CD4-positive, alpha-beta T cell (primary cell): Measurements from ENCODE around the gene RHOXF2. TPM values are rescaled to one million over a fixed set of nuclear protein-coding genes. Genes with fewer than 3 reads are reported as not detected.
A peak's percentile ranks its signal among the peaks of the same experiment; 100 is the strongest.

Source experiments
- ATAC-seq: fragments of 200-7000 bp; cut with Tn5 transposase; one replicate; pipeline ENCODE4 v1.10.0; 2022; ENCODE audit warnings: mild to moderate bottlenecking; ENCODE audit not compliant: poor library complexity
- CTCF ChIA-PET: fragments of 350-600 bp; sonication (Branson Sonifier 250); formaldehyde crosslinking; loops from one replicate; lab custom pipeline; 2021; ENCODE audit warnings: antibody characterized with exemption, inconsistent platforms; lab: Charles Lee
- POLR2A ChIA-PET: fragments of 350-600 bp; sonication (Branson Sonifier 250); formaldehyde crosslinking; loops from one replicate; lab custom pipeline; 2021; ENCODE audit warnings: antibody characterized with exemption, inconsistent platforms; lab: Charles Lee
- DNase-seq, 14 experiments: peaks; one replicate each; pipeline ENCODE4 v3.0.0-alpha.2; 2013 to 2020; ENCODE audit warnings: mixed read lengths in 2 of 14
- H3K27ac ChIP-seq, 2 donors: one replicate each; pipeline versions ENCODE4 v1.5.1 to v1.7.0; 2013; ENCODE audit warnings: low read length in 2 of 2, low read depth in 1 of 2, mild to moderate bottlenecking in 1 of 2
- H3K27me3 ChIP-seq, 2 experiments: 1 replicate in 1 of 2; 2 replicates in 1 of 2; pipeline versions ENCODE4 v1.6.1 to v1.7.0; 2013; ENCODE audit warnings: low read length in 2 of 2, control low read depth in 1 of 2, mild to moderate bottlenecking in 1 of 2, moderate library complexity in 1 of 2; ENCODE audit not compliant: insufficient read depth in 2 of 2, control insufficient read depth in 1 of 2
- H3K36me3 ChIP-seq: one replicate; pipeline ENCODE4 v1.6.1; 2013; ENCODE audit warnings: low read length, control low read depth; ENCODE audit not compliant: insufficient read depth
- H3K4me1 ChIP-seq: one replicate; pipeline ENCODE4 v1.6.1; 2013; ENCODE audit warnings: low read length, control low read depth; ENCODE audit not compliant: insufficient read depth
- H3K4me3 ChIP-seq: one replicate; pipeline ENCODE4 v1.5.1; 2013; ENCODE audit warnings: mild to moderate bottlenecking, low read length, moderate library complexity
- H3K9me3 ChIP-seq, 2 experiments: 1 replicate in 1 of 2; 2 replicates in 1 of 2; pipeline versions ENCODE4 v1.6.1 to v1.7.0; 2013; ENCODE audit warnings: low read length in 2 of 2, mild to moderate bottlenecking in 2 of 2, control low read depth in 1 of 2, moderate library complexity in 1 of 2; ENCODE audit not compliant: control insufficient read depth in 1 of 2, insufficient read depth in 1 of 2
- H3K27ac Mint-ChIP-seq: one replicate; pipeline ENCODE4 v1.8.0; 2020; ENCODE audit warnings: mixed read lengths
- H3K27me3 Mint-ChIP-seq: one replicate; pipeline ENCODE4 v1.8.0; 2021; ENCODE audit warnings: mixed read lengths
- H3K36me3 Mint-ChIP-seq: one replicate; pipeline ENCODE4 v1.8.0; 2021; ENCODE audit warnings: low read depth, mixed read lengths
- H3K4me1 Mint-ChIP-seq: one replicate; pipeline ENCODE4 v1.8.0; 2021; ENCODE audit warnings: low read depth, mixed read lengths
- H3K4me3 Mint-ChIP-seq: one replicate; pipeline ENCODE4 v1.8.0; 2020; ENCODE audit warnings: mild to moderate bottlenecking, mixed read lengths
- H3K9me3 Mint-ChIP-seq: one replicate; pipeline ENCODE4 v1.8.0; 2020; ENCODE audit warnings: mixed read lengths
- intact Hi-C, 2 experiments: fragments of 100-400 bp; cut with DNase I in 1 of 2; cut with micrococcal nuclease in 1 of 2; formaldehyde crosslinking; loops; one replicate each; pipeline versions ENCODE4 v1.15.1 to v1.9.0; 2023 to 2025; cut with DNase I, micrococcal nuclease
- total RNA-seq, 174 experiments: library from RNA in 2 of 174; stranded (reverse) in 2 of 174; gene quantifications; one replicate each; pipeline ENCODE4 v1.2.3 and lab custom pipeline; 2021 to 2026
- TF ChIP-seq, protein P1 (sequence below): fragments of 200-600 bp; IDR thresholded peaks from one replicate; pipeline ENCODE4 v1.8.0; 2022; ENCODE audit warnings: antibody characterized with exemption, mild to moderate bottlenecking

The RHOXF2 gene
- total RNA-seq, 2 experiments from 2014 or later, result not detected

DNA sequence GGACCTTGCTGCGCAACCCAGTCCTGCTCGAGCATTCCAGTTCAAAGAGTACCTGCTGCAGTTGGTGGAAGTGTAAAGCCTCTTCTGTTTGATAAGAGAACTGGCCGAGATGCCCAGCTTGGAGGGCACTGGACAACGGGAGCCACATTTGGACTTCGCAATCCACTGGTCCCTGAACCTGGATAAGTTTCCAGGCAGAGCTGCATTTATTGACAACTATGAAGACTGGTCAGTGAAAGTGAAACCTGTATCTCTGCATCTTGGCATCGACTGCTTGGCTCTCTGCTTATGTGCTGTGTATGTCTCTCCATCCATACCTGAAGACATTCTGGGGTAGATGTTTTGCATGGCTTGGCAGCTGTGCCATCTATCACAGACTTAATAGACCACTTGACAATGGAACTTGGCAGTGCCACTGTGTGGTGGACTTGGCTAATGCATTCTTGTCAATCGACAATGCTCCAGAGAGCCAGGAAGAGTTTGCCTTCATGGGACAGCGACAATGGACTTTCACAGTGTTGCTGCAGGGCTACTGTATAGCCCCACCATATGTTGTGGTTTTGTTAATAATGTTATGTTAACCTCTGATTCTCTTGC lies 48.7 kb downstream of the RHOXF2 start:
- TF ChIP-seq, protein P1, sequence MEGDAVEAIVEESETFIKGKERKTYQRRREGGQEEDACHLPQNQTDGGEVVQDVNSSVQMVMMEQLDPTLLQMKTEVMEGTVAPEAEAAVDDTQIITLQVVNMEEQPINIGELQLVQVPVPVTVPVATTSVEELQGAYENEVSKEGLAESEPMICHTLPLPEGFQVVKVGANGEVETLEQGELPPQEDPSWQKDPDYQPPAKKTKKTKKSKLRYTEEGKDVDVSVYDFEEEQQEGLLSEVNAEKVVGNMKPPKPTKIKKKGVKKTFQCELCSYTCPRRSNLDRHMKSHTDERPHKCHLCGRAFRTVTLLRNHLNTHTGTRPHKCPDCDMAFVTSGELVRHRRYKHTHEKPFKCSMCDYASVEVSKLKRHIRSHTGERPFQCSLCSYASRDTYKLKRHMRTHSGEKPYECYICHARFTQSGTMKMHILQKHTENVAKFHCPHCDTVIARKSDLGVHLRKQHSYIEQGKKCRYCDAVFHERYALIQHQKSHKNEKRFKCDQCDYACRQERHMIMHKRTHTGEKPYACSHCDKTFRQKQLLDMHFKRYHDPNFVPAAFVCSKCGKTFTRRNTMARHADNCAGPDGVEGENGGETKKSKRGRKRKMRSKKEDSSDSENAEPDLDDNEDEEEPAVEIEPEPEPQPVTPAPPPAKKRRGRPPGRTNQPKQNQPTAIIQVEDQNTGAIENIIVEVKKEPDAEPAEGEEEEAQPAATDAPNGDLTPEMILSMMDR, result no peak
- no peaks in the 10 kb centered on the region for H3K27me3 ChIP-seq
- H3K9me3 Mint-ChIP-seq, result no peaks in the 10 kb centered on the region
- no peak overlapping the region for H3K4me3 Mint-ChIP-seq
- ATAC-seq (no peak), DNase-seq (no peak)
- no peaks in the 10 kb centered on the region for H3K27me3 Mint-ChIP-seq
- H3K27ac ChIP-seq, result no peak overlapping the region
- no peaks in the 10 kb centered on the region for H3K4me1 ChIP-seq
- intact Hi-C loops, result no loop called here
- no peaks in the 10 kb centered on the region for H3K36me3 Mint-ChIP-seq
- no peaks in the 10 kb centered on the region for H3K36me3 ChIP-seq
- H3K27ac Mint-ChIP-seq, result no peak overlapping the region
- ChIA-PET POLR2A (no interaction called here), CTCF (no interaction called here)
- H3K4me3 ChIP-seq, result no peak overlapping the region
- H3K9me3 ChIP-seq, result no peaks in the 10 kb centered on the region
- H3K4me1 Mint-ChIP-seq, result no peaks in the 10 kb centered on the region

DNA sequence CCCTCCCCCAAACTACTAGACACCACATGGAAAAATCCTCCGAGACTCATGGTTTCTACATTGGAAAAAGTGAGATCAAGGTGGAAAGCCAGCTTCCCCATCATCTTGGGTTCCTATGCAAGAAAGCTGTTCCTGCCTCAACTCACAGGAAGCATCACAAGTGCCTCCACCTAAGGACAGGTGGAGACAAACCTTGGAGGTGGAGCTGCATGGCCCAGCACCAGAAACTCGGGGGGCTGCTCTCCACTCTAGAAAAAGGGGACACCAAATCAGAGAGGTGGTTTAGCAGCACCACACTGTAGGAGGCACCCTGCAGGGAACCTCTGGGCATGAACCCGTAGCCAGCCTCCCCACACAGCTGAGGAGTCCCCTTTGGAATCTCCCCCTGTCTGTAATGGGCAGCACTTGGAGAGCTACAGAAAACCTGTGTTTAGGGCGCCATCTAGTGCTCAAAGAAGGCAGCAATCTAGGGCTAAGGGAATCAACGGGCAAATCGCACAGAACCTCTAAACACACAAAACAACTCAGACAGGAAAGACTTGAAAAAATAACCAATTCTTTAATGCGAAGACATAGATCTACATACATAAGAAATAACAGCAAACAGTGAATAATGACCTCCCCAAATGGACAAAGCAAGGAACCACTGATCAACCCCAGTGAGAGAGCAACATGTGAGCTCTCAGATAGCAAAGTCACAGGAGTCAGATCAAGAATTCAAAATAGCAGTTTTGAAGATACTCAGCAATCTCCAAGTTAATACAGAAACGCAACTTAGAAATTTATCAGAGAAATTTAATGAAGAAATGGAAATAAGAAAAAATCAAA lies 55.2 kb downstream of the RHOXF2 start:
- ATAC-seq (peak; percentile 60), DNase-seq (peak; percentile 19 to 72 (median 37))
- Histone ChIP-seq H3K36me3 (no peaks in the 10 kb centered on the region), H3K4me3 (no peak overlapping the region), H3K27ac (no peak overlapping the region), H3K27me3 (no peaks in the 10 kb centered on the region), H3K4me1 (no peaks in the 10 kb centered on the region), H3K9me3 (no peaks in the 10 kb centered on the region)
- POLR2A ChIA-PET, result interaction anchor here (1.5 kb wide), 1 partner anchor 96 kb away, joined by 6 read pairs; no protein-coding TSS in a partner anchor
- H3K27me3 Mint-ChIP-seq, result no peaks in the 10 kb centered on the region
- H3K36me3 Mint-ChIP-seq, result peaks cover 8% of the 10 kb centered on the region
- H3K9me3 Mint-ChIP-seq, result no peaks in the 10 kb centered on the region
- no peak overlapping the region for H3K4me3 Mint-ChIP-seq
- TF ChIP-seq, protein P1, result peak; percentile 63
- H3K27ac Mint-ChIP-seq, result no peak overlapping the region
- peaks cover 5% of the 10 kb centered on the region for H3K4me1 Mint-ChIP-seq
- intact Hi-C loops, result no loop called here
- CTCF ChIA-PET, result interaction anchor here (0.8 to 1.8 kb wide), 7 partner anchors 9 to 44 kb away, joined by 3 to 12 read pairs (median 5); partner anchors contain the start of gene ZBTB33

Other genes with a start within 250 kb of the RHOXF2 start
- 10 to 100 TPM; 14.5 to 15.6 TPM for gene NKAP, start 214.9 kb upstream of the RHOXF2 start, total RNA-seq
- gene RHOXF2B, start 80.9 kb upstream of the RHOXF2 start, total RNA-seq, result not detected
- gene RHOXF1, start 42.7 kb upstream of the RHOXF2 start, total RNA-seq, result under 1 TPM in 1 of 2 experiments, not detected in 1; 0.45 TPM
- gene ZBTB33, start 92.2 kb downstream of the RHOXF2 start, total RNA-seq, result 10 to 100 TPM; 31.6 to 32.7 TPM
- not detected for gene TMEM255A, start 152.8 kb downstream of the RHOXF2 start, total RNA-seq
- gene ATP1B4, start 203.5 kb downstream of the RHOXF2 start, total RNA-seq, result not detected